Measurements from ENCODE around the gene TSPYL1. TPM values are rescaled to one million over a fixed set of nuclear protein-coding genes. Genes with fewer than 3 reads are reported as not detected.
A peak's percentile ranks its signal among the peaks of the same experiment; 100 is the strongest.

Gene TSPYL1
- total RNA-seq, 1 experiment from 2014 or later: 70.3 TPM

- H3K27me3 ChIP-seq (ENCODE audit: insufficient read depth, low read length): no peaks in the 10 kb centered on the region
- ChIA-PET CTCF (interaction anchor here (0.6 to 1.5 kb wide), 4 partner anchors 14 to 37 kb away, joined by 3 to 9 read pairs (median 4); no protein-coding TSS in a partner anchor), POLR2A (interaction anchor here (0.7 to 1.9 kb wide), 7 partner anchors 11 to 300 kb away, joined by 3 to 9 read pairs (median 3); partner anchors contain the start of gene TSPYL1), RAD21 (ENCODE audit: low non-redundant PET in 1 of 2, low total read pairs in 2 of 2, uncharacterized antibody in 2 of 2, unreplicated experiment in 2 of 2) (interaction anchor here in 1 of 2 experiments (0.5 to 0.6 kb wide), 2 partner anchors 12 to 304 kb away, joined by 3 to 4 read pairs; no protein-coding TSS in a partner anchor)
- H3K4me1 ChIP-seq (ENCODE audit: control insufficient read depth in 1 of 2, insufficient read depth in 2 of 2, low read length in 2 of 2): peaks cover 0 to 8% of the 10 kb centered on the region in 2 experiments; a peak in 2 of 4 replicates
- TSS peak; percentile 85 for BruUV-seq (replicated peaks)
- intact Hi-C loops (cut with micrococcal nuclease): no loop called here
- H3K9me2 ChIP-seq (ENCODE audit: insufficient read depth): no peaks in the 10 kb centered on the region
- TF ChIP-seq SIN3A (IDR thresholded peaks at IDR 0.05; ENCODE audit: low read depth) (no peak), ZNF274 (IDR thresholded peaks at IDR 0.05; ENCODE audit: low read depth, low read length) (no peak), POLR2A (IDR thresholded peaks at IDR 0.05; ENCODE audit: borderline replicate concordance, extremely low read depth, insufficient read depth, insufficient read length) (no peak), EZH2phosphoT487 (IDR thresholded peaks at IDR 0.05; ENCODE audit: borderline replicate concordance) (no peak), EZH2 (IDR thresholded peaks at IDR 0.05) (no peak), JUND (IDR thresholded peaks at IDR 0.05) (no peak), ELF1 (IDR thresholded peaks at IDR 0.05; ENCODE audit: borderline replicate concordance, low read depth) (no peak), SP1 (IDR thresholded peaks at IDR 0.05; ENCODE audit: low read depth) (no peak), REST (IDR thresholded peaks at IDR 0.05; ENCODE audit: low read depth) (no peak), CBX3 (IDR thresholded peaks at IDR 0.05; ENCODE audit: low read depth) (no peak), SRF (IDR thresholded peaks at IDR 0.05; ENCODE audit: low read depth) (no peak), ZFX (IDR thresholded peaks at IDR 0.05) (no peak), POLR2AphosphoS5 (IDR thresholded peaks at IDR 0.05; ENCODE audit: low read depth, low read length) (no peak), ZBTB33 (IDR thresholded peaks at IDR 0.05; ENCODE audit: extremely low read depth, insufficient replicate concordance, low read length) (no peak), EGR1 (IDR thresholded peaks at IDR 0.05; ENCODE audit: low read depth) (no peak), FOSL1 (IDR thresholded peaks at IDR 0.05; ENCODE audit: low read depth) (no peak), TCF7L2 (IDR thresholded peaks at IDR 0.05; ENCODE audit: borderline replicate concordance, extremely low read depth, insufficient read depth, insufficient read length) (no peak)
- TF ChIP-seq, protein P1, sequence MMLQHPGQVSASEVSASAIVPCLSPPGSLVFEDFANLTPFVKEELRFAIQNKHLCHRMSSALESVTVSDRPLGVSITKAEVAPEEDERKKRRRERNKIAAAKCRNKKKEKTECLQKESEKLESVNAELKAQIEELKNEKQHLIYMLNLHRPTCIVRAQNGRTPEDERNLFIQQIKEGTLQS (IDR thresholded peaks at IDR 0.05): no peak
- TF ChIP-seq, protein P2, sequence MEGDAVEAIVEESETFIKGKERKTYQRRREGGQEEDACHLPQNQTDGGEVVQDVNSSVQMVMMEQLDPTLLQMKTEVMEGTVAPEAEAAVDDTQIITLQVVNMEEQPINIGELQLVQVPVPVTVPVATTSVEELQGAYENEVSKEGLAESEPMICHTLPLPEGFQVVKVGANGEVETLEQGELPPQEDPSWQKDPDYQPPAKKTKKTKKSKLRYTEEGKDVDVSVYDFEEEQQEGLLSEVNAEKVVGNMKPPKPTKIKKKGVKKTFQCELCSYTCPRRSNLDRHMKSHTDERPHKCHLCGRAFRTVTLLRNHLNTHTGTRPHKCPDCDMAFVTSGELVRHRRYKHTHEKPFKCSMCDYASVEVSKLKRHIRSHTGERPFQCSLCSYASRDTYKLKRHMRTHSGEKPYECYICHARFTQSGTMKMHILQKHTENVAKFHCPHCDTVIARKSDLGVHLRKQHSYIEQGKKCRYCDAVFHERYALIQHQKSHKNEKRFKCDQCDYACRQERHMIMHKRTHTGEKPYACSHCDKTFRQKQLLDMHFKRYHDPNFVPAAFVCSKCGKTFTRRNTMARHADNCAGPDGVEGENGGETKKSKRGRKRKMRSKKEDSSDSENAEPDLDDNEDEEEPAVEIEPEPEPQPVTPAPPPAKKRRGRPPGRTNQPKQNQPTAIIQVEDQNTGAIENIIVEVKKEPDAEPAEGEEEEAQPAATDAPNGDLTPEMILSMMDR (IDR thresholded peaks at IDR 0.05 in 2 of 3, conservative IDR thresholded peaks at IDR 0.05 in 1 of 3; ENCODE audit: borderline replicate concordance in 1 of 3, insufficient read depth in 1 of 3, low read depth in 2 of 3, low read length in 2 of 3): no peak
- peak overlapping the region; percentile 1; the same call in 1 of the 2 replicates for H3K27ac ChIP-seq (ENCODE audit: low read depth, low read length)
- peak overlapping the region; percentile 83 to 87 for H3K4me3 ChIP-seq (replicated peaks in 1 of 2; ENCODE audit: low read depth in 1 of 2, low read length in 2 of 2)
- peak overlapping the region; percentile 90 for H3K4me2 ChIP-seq (ENCODE audit: low read length)
- DNase-seq (ENCODE audit: low read depth, low spot score): no peak
- no peaks in the 10 kb centered on the region for H4K20me1 ChIP-seq (ENCODE audit: insufficient read depth)
- peaks cover 13% of the 10 kb centered on the region; the same call in 1 of the 2 replicates for H3K79me2 ChIP-seq (ENCODE audit: insufficient read depth, low read length)
- H2AFZ ChIP-seq (ENCODE audit: low read depth, low read length, poor library complexity, severe bottlenecking): no peak overlapping the region
- no peaks in the 10 kb centered on the region; a peak in 1 of 4 replicates for H3K36me3 ChIP-seq (ENCODE audit: control insufficient read depth in 1 of 2, insufficient read depth in 2 of 2, low read length in 2 of 2)
- no peaks in the 10 kb centered on the region for H3K9me3 ChIP-seq (ENCODE audit: control insufficient read depth in 1 of 2, insufficient read depth in 1 of 2, low read depth in 1 of 2, low read length in 2 of 2)
- peak overlapping the region; percentile 72 for H3K9ac ChIP-seq (ENCODE audit: low read length)
- ATAC-seq: peak; percentile 39
Measured at GRCh38 chr6:116254297-116255056, 25.3 kb downstream of the TSPYL1 start.
